Embryonic facial prominence (tissue), 1 donor: Measurements from ENCODE around the gene VCAN.

Experiments
- DNase-seq: peaks from one replicate; pipeline ENCODE4 v3.0.0-alpha.2; 2016; ENCODE audit errors: extremely low spot score

Gene VCAN

DNA sequence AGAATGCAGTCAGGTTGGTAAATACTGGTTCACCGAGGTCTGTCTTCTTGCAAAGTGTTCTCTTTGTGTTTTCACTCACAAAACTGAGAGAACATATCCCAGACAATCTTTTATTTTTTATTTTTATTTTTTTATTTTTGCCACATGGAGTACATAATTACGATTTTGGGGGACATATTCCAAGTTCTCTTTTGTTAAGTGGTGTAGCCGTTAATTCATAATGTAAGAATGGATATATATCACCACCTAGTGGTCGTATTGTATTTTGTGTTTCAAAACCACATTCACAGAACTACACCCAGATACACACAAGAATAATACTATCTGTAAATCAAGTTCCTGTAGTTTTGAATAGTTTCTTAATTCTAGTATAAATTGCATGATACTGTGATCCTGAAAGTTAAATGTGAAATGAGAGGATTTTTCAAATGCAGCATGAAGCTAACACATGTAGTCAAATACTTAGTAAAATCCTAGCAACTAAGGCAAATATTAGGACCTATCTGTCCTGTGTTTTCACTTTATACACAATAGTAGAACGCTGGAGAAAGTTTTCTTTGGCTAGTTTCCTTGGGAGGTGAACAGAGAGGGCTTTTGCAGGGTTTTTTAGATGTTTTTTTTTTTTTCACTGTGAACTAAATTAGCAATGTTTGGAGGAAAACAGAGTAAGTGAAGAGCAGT lies 92.7 kb downstream of the VCAN start:
- DNase-seq: no peak

DNA sequence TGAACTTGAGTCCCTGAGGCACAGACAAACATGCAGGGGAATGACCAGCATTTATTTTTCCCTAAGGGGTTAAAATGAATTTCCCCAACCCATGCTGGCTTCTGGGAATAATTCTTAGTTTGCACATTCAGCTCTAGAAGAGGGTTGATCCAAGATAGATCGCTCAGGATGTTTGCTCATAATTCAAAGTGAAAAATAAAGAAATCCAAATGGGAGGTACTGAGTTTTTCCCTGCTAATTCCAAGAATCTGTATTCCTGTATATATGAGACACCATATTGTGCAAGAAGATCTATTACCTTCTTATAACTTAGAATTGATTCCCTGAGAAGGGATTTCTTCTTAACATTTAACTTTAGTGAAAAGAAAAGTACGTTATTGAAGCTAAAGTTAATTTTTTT lies 96.2 kb downstream of the VCAN start:
- no peak for DNase-seq

DNA sequence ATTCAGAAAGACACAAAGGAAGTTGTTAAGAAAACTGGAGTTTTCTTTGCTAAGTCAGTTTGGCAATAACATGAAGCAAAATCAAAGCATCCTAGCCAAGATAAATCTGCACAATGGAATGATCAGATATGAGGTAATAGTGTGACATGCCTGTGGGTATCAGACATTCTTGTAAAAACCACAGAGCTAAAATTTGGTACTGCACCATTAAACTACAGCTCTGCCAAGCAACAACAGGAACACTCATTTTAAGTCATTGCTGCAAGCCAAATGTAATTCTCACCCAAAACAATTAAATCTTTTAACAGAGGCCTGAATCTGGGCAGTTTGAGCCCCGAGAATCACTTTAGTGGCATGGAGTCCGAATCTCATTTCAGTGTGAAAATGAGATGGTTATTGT lies 96.6 kb downstream of the VCAN start:
- no peak for DNase-seq

DNA sequence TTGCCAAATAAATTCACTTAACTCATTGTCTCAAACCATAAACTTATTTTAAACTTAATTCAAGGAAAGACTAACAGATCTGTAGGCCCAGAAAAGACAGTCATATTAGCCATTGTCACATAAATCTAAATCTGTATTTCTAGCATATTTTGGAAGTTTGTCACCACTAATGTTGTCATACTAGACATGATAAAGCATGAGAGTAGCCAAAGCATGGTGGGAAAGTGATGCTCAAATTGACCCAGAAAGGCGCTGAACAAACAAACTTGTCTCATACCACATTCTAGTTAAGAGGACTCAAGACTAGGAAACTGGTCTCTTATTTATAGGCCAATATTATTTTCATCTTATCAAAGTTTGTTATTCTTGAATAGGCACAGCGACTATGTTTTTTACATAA lies 99.4 kb downstream of the VCAN start:
- DNase-seq: no peak

DNA sequence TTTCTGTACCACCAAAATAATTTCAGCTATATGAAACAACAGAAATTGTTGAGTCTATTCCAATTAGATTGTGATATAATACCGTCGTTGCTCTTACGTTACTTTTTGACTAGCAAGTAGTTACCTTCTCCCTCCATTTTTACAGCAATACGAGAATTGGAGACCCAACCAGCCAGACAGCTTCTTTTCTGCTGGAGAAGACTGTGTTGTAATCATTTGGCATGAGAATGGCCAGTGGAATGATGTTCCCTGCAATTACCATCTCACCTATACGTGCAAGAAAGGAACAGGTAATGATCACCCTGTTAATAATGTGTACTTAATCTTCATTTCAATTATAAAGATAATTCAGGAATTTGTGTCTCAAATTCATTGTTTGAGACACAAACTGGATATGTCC lies 100.7 kb downstream of the VCAN start:
- DNase-seq: no peak

DNA sequence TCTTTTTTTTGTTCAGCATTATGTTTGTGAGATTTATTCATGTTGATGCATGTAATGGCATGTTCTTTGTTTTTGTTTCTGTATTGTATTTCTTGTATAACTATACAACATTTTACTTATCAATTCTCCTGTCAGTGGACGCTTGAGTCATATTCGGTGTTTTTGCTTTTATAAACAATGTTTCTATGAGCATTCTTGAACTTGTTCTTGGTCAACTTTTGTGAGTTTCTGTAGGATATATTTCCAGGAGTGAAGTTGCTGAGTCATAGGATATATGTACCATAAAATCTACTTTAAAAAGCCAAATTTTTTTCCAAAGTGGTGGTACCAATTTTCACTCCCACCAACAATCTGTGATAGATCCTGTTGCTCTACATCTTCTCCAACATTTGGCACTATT lies 104.8 kb downstream of the VCAN start:
- DNase-seq: no peak

DNA sequence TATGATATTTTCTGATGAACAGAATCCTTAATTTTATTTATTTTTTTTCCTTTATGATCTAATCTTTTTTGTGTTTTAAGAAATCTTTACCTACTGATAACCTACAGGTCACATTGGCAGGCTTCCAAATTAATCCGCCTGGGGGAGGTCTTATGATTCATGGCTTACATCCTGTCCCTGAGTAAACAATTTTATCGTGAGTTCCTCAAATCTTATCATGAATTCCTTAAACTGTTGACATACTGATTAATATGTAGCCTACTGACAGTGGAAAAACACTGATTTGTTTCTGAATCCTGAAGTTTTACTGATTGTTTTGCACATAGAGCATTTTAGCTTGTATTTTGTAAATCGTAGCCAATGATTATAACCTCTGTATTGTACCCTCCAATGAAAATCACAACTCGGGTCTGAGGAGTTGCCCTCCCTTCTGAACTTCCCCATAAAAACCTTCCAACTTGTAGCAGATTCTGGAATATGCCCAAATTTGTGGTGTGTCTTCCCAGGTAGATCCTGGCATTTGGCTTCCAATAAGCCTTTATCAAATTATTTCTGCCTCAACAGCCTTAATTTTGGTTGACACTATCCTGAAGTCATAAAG lies 105.6 kb downstream of the VCAN start:
- no peak for DNase-seq

DNA sequence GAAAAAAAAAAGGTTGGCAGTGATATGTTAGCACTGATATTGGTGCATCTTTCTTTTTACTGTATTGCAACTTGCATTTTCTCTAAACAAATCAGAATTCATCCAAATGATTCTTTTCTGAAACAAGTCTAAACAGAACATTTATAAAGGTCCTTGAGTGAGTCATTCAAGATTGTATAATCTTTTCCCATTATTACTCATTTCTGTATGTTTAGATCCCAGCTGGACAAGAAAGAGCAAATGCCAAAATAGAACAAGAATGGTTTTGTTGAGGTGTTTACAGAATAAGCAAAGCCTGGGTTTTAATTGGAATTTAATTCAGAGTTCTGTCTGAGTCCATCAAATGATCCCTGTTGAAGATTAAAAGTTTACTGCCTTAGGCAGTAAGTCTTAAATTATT lies 112.3 kb downstream of the VCAN start:
- DNase-seq: no peak

DNA sequence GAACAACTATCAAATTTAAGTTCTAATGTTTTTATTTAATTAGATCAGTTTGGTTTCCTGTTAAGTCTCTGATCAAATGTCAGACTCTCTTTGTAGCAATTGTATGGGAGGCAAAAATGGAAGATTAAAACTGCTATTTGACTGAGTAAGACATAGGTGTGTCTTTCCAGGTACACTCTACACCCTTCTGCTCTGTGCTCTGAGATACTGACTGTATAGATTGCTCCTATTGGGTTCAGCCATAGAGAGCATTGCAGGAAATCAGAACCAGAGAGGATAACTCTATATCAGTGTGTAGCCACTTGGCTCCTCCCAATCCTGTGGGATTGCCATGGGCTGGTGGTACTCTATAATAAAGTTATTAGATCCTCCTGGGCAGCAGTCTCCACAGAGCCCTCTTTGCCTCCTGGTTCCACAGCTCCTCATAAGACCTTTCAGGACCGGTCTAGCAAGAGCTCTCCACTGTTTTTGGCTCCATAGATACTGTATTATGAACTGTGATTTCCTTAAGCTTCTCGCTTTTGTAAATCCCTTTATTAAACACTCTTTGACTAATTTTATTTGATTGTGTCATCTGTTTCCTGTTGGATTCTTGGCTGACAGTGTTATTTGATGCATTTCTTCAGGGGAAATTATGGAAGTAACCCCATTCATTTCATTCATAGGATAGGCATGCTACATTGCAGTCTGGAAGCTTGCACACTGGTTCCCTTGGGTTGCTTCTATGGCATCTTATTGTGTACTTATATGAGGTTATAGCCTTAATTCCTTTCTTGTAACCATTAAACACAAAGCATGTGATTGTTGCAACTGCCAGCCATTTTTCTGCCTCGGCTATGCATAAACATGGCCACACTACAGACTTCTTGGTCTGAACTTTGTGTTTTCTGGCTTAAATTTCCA lies 115.6 kb downstream of the VCAN start:
- no peak for DNase-seq

DNA sequence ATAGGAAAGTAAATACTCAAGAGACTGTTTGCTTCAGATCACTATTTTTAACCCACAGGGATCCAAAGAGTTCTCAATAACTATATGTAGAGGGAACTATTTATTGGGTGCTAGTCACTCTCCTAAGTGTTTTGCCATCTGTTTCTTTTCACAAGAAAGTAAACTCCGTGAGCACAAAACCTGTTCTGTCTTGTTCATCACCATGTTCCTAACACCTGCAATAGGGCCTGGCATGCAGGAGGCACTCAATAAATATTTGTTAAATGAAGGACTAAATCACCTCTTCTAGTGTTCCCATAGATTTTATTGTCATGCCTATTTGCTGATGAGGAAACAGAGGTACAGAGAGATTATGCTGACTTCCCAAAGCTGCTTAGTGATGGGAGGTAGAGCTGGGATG lies 118.2 kb downstream of the VCAN start:
- no peak for DNase-seq

DNA sequence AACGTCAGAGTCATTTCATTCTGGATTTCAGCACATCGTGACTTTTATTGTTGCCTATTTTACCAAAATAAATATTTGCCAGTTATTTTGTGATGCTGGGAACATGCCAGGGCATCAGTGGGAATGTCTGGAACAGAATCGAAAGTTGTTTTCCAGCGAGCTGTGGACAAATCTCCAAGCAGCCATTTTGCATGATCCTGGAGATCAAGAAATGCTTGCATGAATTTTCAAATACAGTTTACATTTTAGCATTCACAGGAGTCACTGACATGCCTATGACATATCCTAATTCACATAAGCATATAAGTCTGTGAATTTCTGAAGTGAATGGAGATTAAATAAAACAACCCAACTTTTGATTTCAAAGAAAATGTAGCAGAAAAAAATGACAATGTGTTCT lies 119.4 kb downstream of the VCAN start:
- no peak for DNase-seq

DNA sequence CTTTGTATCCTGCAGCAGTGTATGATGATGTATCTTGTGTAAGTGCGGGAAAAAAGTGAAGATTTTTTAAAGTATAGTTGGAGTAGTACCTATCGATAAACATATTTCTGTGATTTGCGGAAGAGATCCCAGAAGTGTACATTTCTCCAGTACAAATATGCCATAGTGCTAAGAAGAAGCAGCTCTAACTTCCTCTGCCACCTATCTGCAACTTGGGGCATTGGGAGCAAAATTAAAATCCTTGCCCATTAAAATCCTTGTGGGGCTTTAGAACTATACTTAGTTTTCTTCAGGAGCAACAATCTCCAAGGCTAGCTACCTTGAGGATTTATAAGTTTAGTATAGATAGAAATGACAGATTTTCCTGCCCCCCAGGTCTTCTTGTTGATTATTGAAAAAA lies 123.7 kb downstream of the VCAN start:
- DNase-seq: no peak

DNA sequence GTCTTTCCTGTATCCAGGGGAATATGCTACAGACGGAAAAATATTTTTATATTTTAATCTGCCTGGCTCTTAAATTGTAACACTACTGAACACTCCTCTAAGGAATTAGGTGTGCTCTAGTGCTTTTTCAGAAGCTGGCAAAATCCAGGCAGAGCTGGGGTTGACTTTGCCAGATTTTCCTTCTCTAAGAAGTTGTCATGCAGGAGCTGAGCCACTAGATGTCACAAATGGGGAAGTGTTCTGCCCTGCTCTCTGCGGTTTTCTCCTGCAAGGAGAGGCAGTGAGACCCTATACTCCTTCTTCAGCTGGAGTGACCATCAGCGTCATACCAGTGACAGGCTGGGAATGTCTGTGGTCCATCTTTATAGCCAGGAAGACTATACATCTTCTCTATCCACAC lies 136.6 kb downstream of the VCAN start:
- DNase-seq: no peak

DNA sequence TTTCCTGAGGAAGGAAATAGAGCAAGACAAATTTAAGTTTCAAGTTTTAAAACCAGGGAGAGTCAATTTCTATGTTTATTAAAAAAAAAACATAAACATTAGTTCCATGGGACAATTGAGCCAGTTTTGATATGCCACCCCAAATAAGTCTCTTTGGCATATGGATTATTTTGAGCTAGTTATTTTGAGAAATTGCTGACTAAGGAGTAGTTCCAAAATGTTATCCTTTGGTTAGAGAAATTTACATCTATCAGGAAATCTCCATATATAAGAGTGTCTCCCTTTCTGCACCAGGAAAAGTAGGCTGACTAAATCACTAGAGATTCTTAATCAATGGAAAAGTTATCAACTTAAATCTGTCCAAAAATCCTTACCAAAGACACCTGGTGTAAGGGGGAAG lies 143.3 kb downstream of the VCAN start:
- DNase-seq: no peak

DNA sequence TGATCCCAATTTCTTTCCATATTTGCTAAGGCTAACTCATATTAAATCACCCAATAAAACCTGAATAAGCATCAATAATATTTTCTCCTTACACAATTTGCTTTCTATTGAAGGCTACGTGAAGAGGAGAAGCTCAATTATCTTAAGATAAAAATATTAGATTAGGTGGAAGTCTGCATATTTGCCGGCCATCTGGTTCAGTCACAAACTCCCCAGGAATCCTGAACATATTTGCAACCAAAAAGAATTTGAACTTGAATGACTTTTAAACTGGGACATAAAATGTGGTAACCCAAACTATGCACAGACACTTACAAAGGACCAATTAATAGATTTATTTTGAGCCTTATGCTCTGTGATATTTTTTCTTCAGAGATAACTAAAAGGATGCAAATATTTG lies 156.8 kb downstream of the VCAN start:
- no peak for DNase-seq
